SH-SY5Y (cell line): ENCODE measurements around the gene GLYATL2.

Experiments
- GATA2 ChIP-seq: IDR thresholded peaks from 2 replicates; pipeline ENCODE4 v1.6.1; 2011; ENCODE audit warnings: mild to moderate bottlenecking, low read depth, low read length
- GATA3 ChIP-seq: IDR thresholded peaks from 2 replicates; pipeline ENCODE4 v1.6.1; 2011; ENCODE audit warnings: low read depth, mild to moderate bottlenecking, low read length, moderate library complexity

The GLYATL2 gene

GRCh38 chr11:58830673-58831301, 13.7 kb downstream of the GLYATL2 start:
- no peak for TF ChIP-seq GATA2
- TF ChIP-seq GATA3 = no peak

GRCh38 chr11:58829786-58830185, 14.7 kb downstream of the GLYATL2 start:
- TF ChIP-seq GATA2 = no peak
- no peak for TF ChIP-seq GATA3

- TF ChIP-seq GATA3 = no peak
Measured at GRCh38 chr11:58813693-58814092, 30.8 kb downstream of the GLYATL2 start.

GRCh38 chr11:58811499-58811898, 33.0 kb downstream of the GLYATL2 start:
- no peak for TF ChIP-seq GATA3
- TF ChIP-seq GATA2 = no peak

GRCh38 chr11:58807343-58807742, 37.2 kb downstream of the GLYATL2 start:
- TF ChIP-seq GATA2 (no peak), GATA3 (no peak)

GRCh38 chr11:58805065-58805464, 39.4 kb downstream of the GLYATL2 start:
- TF ChIP-seq GATA3 (no peak), GATA2 (no peak)

- TF ChIP-seq GATA2 = no peak
- TF ChIP-seq GATA3 = no peak
Measured at GRCh38 chr11:58801974-58802545, 42.4 kb downstream of the GLYATL2 start.

- TF ChIP-seq GATA3 (no peak), GATA2 (no peak)
Measured at GRCh38 chr11:58801302-58801701, 43.2 kb downstream of the GLYATL2 start.

GRCh38 chr11:58796333-58796732, 48.2 kb downstream of the GLYATL2 start:
- no peak for TF ChIP-seq GATA3

- TF ChIP-seq GATA3 (no peak), GATA2 (no peak)
Measured at GRCh38 chr11:58788355-58789023, 56.0 kb downstream of the GLYATL2 start.

GRCh38 chr11:58787903-58788302, 56.6 kb downstream of the GLYATL2 start:
- TF ChIP-seq GATA2 = no peak
- TF ChIP-seq GATA3 = no peak

- TF ChIP-seq GATA3 (no peak), GATA2 (no peak)
Measured at GRCh38 chr11:58786693-58787092, 57.8 kb downstream of the GLYATL2 start.

- TF ChIP-seq GATA2 (no peak), GATA3 (no peak)
Measured at GRCh38 chr11:58784995-58785394, 59.5 kb downstream of the GLYATL2 start.
